GM18507 (cell line): ENCODE measurements around the gene NFKBIZ.

Experiments
- DNase-seq: peaks from one replicate; pipeline ENCODE4 v3.0.0; 2011; ENCODE audit warnings: low read depth; ENCODE audit not compliant: insufficient read length; ENCODE audit errors: extremely low spot score
- FAIRE-seq: peaks from 2 replicates; lab custom pipeline; 2011; peaks lifted over from hg19 to GRCh38; lab: Jason Lieb, UNC

The NFKBIZ gene

DNA sequence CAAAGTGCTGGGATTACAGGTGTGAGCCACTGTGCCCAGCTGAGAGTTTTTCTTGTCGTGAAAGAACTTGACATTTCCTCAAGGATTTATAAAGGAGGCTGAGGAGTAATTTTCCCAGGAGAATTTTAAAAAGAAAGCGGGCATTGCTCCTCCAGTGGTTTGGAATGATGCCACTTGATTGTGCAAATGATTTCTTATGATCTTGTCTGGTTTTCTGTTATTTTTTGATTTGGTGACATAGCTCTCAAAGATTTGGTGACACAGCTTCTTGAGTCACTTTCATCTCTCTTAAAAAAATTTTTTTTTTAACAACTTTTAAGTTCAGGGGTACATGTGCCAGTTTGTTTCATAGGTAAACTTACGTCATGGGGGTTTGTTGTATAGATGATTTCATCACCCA is 24.6 kb upstream of the NFKBIZ start:
- FAIRE-seq (peak; percentile 5), DNase-seq (no peak)

- FAIRE-seq (peak; percentile 55), DNase-seq (no peak)
These were observed 23.3 kb upstream of the NFKBIZ start for GRCh38 chr3:101825904-101826445.

DNA sequence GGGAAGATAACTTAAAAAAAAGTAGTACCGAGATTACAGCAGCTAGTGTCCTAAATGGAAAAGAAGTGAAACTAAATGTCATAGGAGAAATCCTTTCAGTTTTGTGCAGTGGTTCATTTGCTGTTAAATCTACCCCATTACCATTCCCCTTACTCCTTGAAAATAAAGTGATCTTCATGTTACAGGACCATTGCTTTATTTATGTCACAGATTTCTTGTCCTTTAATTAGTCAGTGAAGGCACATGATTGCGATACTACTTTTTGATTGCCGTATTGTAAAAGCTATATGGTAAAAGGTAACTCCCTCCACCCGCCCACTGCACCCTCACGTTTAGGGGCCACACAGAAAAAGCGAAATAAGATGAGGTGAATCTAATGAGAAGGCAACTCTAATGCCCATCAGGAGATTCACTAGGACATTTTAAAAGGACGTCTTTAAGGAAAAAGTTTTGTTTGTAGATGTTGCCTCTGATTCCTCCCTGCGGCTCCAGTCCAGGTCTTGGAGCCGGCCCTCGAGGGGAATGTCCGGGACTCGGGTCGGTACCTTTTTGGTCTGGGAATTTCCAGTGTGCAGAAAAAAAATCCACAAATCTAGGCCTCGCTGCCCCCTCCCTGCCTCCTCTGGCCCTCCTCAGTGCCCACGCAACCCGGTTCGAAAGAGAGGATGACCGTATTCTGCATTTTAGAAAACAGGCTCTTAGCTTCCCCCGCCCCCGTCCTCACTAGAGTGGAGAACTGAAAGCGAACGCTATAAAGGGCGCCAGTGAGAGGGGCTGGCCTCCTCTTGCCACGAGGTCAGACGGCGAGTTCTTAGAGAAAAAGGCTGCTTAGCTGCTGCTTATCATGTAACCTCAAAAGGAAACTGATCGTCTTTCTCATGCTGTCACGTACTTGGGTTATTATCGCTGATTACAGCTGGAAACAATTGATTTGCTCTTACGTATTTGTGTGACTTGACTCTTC is 21.8 kb upstream of the NFKBIZ start:
- DNase-seq (no peak), FAIRE-seq (peak; percentile 98)

- DNase-seq (no peak), FAIRE-seq (no peak)
These were observed 21.0 kb upstream of the NFKBIZ start for GRCh38 chr3:101828276-101828675.

GRCh38 chr3:101828691-101829436 is 20.4 kb upstream of the NFKBIZ start:
- DNase-seq (no peak), FAIRE-seq (peak; percentile 86)

DNA sequence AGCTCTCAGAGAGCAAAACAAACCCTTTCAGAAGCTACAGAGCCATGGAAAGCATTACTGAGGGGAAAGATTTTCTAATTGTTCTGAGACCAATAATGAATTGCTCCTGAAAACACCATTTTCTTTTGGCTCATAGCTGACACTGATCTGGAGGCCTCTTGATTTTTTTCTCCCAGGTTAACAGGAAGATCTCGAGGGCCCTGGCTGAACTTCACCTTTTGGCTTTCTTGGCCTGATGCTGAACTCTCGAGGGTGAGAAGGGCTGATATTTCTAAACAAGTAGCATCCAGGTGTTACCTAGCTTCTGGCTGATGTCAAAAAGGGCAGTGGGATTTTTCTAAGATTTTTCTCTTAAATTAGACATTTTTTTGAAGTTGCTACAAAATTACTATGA is 19.9 kb upstream of the NFKBIZ start:
- DNase-seq, result no peak
- no peak for FAIRE-seq

- DNase-seq (no peak), FAIRE-seq (no peak)
These were observed 19.4 kb upstream of the NFKBIZ start for GRCh38 chr3:101829874-101830273.

DNA sequence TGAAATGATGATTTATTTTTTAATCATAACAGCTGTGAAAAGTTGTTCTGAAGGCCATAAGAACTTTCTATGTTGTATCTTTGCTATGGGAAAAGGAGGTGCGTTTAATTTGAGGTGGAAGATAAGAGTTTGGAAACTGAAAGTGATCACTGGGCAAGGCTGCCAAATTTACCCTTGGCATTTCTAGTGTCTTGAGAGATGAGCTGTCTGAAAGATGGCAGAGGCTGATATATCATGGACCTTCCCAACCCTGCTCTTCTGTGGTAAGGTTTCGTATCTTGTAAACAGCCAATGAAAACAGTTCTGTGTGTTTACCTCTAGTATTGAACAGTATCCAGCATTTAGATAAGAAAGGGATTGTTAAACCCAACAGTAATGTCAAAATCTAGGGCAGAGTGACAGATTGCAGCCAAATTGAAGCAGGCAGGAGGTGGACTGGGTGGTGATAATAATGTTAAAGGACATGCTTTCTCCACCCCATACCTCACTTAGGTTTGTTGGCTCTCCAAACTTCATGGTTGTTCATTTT is 15.8 kb upstream of the NFKBIZ start:
- DNase-seq (no peak), FAIRE-seq (peak; percentile 51)

DNA sequence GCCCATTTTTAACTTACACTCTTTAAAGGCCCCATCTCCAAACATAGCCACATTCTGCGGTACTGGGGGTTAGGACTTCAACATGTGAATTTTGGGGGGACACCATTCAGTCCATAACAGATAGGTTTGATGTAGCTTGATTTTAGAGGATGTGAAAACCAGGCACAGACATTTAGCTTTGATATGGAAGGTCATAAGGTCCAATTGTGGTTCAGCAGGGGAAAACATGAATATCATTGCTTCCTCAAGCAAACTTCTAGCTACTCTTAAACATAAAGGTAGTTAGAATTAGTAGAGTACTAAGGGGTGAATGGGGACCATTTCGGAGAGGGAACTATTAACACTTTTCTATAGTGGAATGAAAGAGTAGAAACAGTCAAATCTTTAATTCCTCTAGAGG is 13.6 kb upstream of the NFKBIZ start:
- FAIRE-seq, result no peak

DNA sequence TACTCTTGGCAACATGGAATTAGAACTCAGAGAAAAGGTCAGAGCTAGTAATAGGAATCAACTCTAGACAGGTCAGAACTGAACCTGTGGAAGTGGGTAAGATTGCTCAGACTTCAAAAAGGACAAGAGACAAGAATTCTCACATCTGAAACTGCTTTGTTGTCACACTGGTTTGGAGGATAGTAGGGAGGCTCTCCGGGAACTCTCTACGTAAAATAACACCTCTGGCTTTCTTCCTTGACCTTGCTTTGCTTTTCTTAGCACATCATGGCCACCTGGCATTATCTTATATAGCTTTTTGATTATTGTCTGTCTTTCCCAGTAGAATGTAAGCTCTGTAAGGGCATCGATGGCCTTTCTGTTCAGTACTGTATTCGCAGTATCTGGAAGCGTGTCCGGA is 13.2 kb upstream of the NFKBIZ start:
- no peak for DNase-seq
- FAIRE-seq, result peak; percentile 41

More for the DNA sequence above, 13.6 kb upstream of the NFKBIZ start:
- DNase-seq, result no peak

DNA sequence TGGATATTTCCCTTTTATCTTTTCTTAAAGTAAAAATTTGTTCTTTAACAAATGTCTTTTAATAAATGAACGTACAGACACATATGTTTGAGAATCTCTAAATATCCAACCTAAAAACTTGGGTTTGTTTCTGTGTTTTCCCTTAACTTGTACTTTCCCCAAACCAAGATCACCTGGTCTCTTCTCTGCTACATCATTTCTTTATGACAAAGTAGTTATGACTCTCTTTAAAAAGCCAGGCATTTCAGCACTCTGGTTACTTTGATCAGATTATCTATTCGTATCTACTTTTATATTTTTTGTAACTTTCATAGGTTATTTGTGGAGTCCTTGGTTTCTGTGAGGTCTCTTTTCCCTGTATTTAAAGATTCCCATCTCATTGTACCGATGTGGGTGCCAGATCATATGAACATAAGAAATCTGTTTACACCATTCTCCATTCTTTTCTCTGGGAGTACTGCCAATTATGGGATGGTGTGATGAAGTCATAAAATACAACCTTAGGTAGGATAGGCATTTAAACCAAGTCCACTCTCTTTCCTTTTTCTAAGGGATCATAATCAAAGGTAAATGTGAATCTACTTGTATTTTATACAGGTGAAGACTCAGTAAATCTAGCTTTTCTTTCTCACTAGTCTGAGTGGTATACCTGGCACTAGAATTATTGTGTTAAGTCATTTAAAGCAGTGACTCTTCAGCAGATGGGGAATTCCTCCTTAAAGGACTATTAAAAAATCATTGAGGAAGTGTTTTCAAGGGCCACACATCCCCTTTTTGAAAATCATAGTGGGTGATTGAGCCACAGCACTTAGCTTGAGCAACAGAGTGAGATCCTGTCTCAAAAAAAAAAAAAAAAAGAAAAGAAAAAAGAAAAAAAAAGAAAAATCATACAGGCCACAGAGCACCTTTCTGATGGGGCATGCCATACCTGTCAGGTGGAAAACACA is 12.4 kb upstream of the NFKBIZ start:
- FAIRE-seq (peak; percentile 65), DNase-seq (no peak)

DNA sequence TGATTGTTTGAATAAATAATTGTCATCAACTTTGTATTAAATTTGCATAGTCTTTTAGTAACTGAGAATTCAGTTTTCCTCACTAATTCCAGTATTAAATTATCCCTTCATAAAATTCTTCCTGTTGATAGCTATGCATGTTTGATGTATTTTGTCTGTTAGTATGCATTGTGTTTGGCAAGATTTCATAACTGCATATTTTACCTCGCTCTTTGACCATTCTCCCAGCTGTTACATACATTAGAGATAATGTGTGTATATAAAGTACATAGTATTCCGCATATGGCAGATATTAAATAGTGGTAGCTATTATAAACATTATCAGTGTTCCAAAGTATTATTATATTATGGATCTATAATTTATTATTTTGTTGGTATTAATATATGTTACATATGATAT is 10.6 kb upstream of the NFKBIZ start:
- DNase-seq (no peak), FAIRE-seq (no peak)

GRCh38 chr3:101840066-101840465 is 9.2 kb upstream of the NFKBIZ start:
- FAIRE-seq (peak; percentile 47), DNase-seq (no peak)

GRCh38 chr3:101842245-101842934 is 6.9 kb upstream of the NFKBIZ start:
- peak; percentile 33 for FAIRE-seq
- no peak for DNase-seq

- DNase-seq (no peak), FAIRE-seq (peak; percentile 53)
These were observed 6.4 kb upstream of the NFKBIZ start for GRCh38 chr3:101842935-101843330.

GRCh38 chr3:101845425-101845824 is 3.9 kb upstream of the NFKBIZ start:
- no peak for DNase-seq
- no peak for FAIRE-seq

GRCh38 chr3:101846709-101847108 is 2.6 kb upstream of the NFKBIZ start:
- no peak for DNase-seq
- no peak for FAIRE-seq

DNA sequence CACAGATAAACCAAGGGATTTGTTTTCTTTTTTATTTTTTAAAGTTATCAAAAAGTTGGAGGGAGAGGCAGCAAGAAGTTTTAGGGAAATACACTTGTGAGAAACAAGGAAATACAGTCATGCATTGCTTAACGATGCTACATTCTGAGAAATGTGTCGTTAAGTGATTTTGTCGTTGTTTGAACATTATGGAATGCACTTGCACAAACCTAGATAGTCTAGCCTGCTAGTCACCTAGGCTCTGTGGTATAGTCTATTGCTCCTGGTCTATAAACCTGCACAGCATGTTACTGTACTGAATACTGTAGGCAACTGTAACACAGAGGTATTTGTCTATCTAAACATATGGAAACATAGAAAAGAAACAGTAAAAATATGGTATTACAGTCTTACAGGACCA is 2.0 kb upstream of the NFKBIZ start:
- FAIRE-seq (peak; percentile 54), DNase-seq (no peak)

DNA sequence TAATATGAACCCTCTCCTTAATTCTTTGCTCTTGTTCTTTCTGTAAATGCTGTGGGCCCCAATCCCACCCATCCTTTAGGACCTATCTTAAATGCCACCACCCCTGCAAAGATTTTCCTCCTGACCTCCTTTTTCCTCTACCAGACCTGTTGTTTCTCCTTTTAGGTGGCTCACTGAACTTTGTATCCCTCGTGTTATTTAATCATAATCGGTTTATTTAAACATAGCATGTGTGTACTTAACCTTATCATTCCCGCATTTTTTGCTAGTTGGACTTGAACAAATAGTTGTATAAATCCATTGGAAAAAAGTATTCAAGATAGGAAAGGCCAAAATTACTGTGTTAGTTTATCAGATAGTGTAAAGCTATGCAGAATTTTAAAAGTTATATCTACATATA is 988 bp upstream of the NFKBIZ start:
- no peak for DNase-seq
- no peak for FAIRE-seq
